Mesenteric fat pad (tissue), 1 donor: Measurements from ENCODE around the gene TNFRSF9. TPM values are rescaled to one million over a fixed set of nuclear protein-coding genes. Genes with fewer than 3 reads are reported as not detected.
A peak's percentile ranks its signal among the peaks of the same experiment; 100 is the strongest.
"Not testable (repeated sequence)": the region's sequence is repeated elsewhere in the genome, so short reads cannot be mapped to it uniquely, and the experiment has no call there.

Experiments
- DNase-seq: peaks from one replicate; pipeline ENCODE4 v3.0.0-alpha.2; 2020; ENCODE audit warnings: low spot score
- total RNA-seq: library from RNA; stranded (reverse); fragmentation: NEBNext Ultra II Directional; extraction: Animal tissue kit (Norgen Biotek cat#: 25700); gene quantifications from one replicate; pipeline ENCODE4 v1.2.1, GENCODE V29; 2021
- donor health status: DM: yes; HTN: yes; CAD: no.

The TNFRSF9 gene
- total RNA-seq, 1 donor from 2014 or later, result not detected

GRCh38 chr1:7961216-7962013 lies 20.8 kb upstream of the TNFRSF9 start, which contains the start of gene PARK7:
PARK7 (plus strand) TSS chr1:7961711; CDS start chr1:7962786, 1,075 bp downstream.
- DNase-seq, result peak; percentile 100

GRCh38 chr1:7960867-7961215 lies 20.2 kb upstream of the TNFRSF9 start:
- no peak for DNase-seq

GRCh38 chr1:7960165-7960564 lies 19.5 kb upstream of the TNFRSF9 start:
- no peak for DNase-seq

- peak; percentile 62 for DNase-seq
Observed at GRCh38 chr1:7956218-7957032, 15.8 kb upstream of the TNFRSF9 start.

GRCh38 chr1:7954683-7955082 lies 14.0 kb upstream of the TNFRSF9 start:
- DNase-seq, result no peak

GRCh38 chr1:7953850-7954609 lies 13.4 kb upstream of the TNFRSF9 start:
- peak; percentile 99 for DNase-seq

- DNase-seq, result not testable (repeated sequence)
Observed at GRCh38 chr1:7952791-7953190, 12.2 kb upstream of the TNFRSF9 start.

- DNase-seq, result no peak
Observed at GRCh38 chr1:7948960-7949359, 8.3 kb upstream of the TNFRSF9 start.

GRCh38 chr1:7943251-7943650 lies 2.6 kb upstream of the TNFRSF9 start:
- no peak for DNase-seq

- peak; percentile 90 for DNase-seq
Observed at GRCh38 chr1:7942214-7942921, 1.7 kb upstream of the TNFRSF9 start.

- no peak for DNase-seq
Observed at GRCh38 chr1:7941437-7941793, 776 bp upstream of the TNFRSF9 start.

GRCh38 chr1:7940034-7940433 lies 605 bp downstream of the TNFRSF9 start:
- DNase-seq, result no peak

- no peak for DNase-seq
Observed at GRCh38 chr1:7938070-7938469, 2.6 kb downstream of the TNFRSF9 start.

- DNase-seq, result no peak
Observed at GRCh38 chr1:7932524-7933138, 8.0 kb downstream of the TNFRSF9 start.

GRCh38 chr1:7931446-7931812 lies 9.2 kb downstream of the TNFRSF9 start:
- DNase-seq, result no peak

GRCh38 chr1:7930645-7931445 lies 9.8 kb downstream of the TNFRSF9 start:
- no peak for DNase-seq

GRCh38 chr1:7929637-7930036 lies 11.0 kb downstream of the TNFRSF9 start:
- DNase-seq, result no peak

- no peak for DNase-seq
Observed at GRCh38 chr1:7928247-7928646, 12.4 kb downstream of the TNFRSF9 start.

GRCh38 chr1:7927061-7927460 lies 13.6 kb downstream of the TNFRSF9 start:
- DNase-seq, result not testable (repeated sequence)

- DNase-seq, result no peak
Observed at GRCh38 chr1:7922301-7922700, 18.3 kb downstream of the TNFRSF9 start.
